K562 (cell line): ENCODE results near the gene ZNF106. TPM values are rescaled to one million over a fixed set of nuclear protein-coding genes. Genes with fewer than 3 reads are reported as not detected.

ENCODE experiments used
- ARHGAP35 ChIP-seq: fragments of 450-650 bp; IDR thresholded peaks from 2 replicates; pipeline ENCODE4 v1.6.1; 2018; ENCODE audit not compliant: partially characterized antibody
- ASH1L ChIP-seq: fragments of 450-650 bp; IDR thresholded peaks from 2 replicates; pipeline ENCODE4 v1.6.1; 2018; ENCODE audit warnings: borderline replicate concordance, mild to moderate bottlenecking, low read depth; ENCODE audit not compliant: partially characterized antibody
- BRD4 ChIP-seq: fragments of 200-600 bp; sonication (generic); IDR thresholded peaks from 2 replicates; pipeline ENCODE4 v1.6.1; 2017; ENCODE audit warnings: inconsistent platforms
- CHD1 ChIP-seq: fragments of 200-600 bp; sonication (generic); IDR thresholded peaks from one replicate; pipeline ENCODE4 v1.6.1; 2012; ENCODE audit warnings: mild to moderate bottlenecking, moderate library complexity, low read length, inconsistent platforms
- CHD4 ChIP-seq: fragments of 200-600 bp; sonication (generic); IDR thresholded peaks from 3 replicates; pipeline ENCODE4 v1.6.1; 2012; ENCODE audit warnings: low read depth, mild to moderate bottlenecking, mixed read lengths, low read length, inconsistent platforms; ENCODE audit not compliant: insufficient read depth, insufficient replicate concordance, poor library complexity, severe bottlenecking
- DDX20 ChIP-seq: fragments of 450-650 bp; IDR thresholded peaks from 2 replicates; pipeline ENCODE4 v1.6.1; 2016; ENCODE audit warnings: missing genetic modification characterization, low read depth, mild to moderate bottlenecking, missing compliant biosample characterization, moderate library complexity
- ETV1 ChIP-seq: fragments of 450-650 bp; conservative IDR thresholded peaks from 2 replicates; pipeline ENCODE4 v1.6.1; 2016; ENCODE audit warnings: missing genetic modification characterization, control low read depth, low read depth, missing compliant biosample characterization
- FOXK1 ChIP-seq: sonication (generic); formaldehyde crosslinking; IDR thresholded peaks from 2 replicates; pipeline ENCODE4 v1.8.0; 2022; ENCODE audit warnings: missing genetic modification reagents, mild to moderate bottlenecking, borderline replicate concordance
- GTF2E2 ChIP-seq: fragments of 200-800 bp; sonication (Bioruptor generic); IDR thresholded peaks from 2 replicates; pipeline ENCODE4 v1.6.1; 2016; ENCODE audit warnings: missing genetic modification characterization, missing compliant biosample characterization
- HDAC2 ChIP-seq: fragments of 450-650 bp; IDR thresholded peaks from 2 replicates; pipeline ENCODE4 v1.6.1; 2016; ENCODE audit warnings: mild to moderate bottlenecking
- HMGN3 ChIP-seq: IDR thresholded peaks from 2 replicates; pipeline ENCODE4 v1.6.1; 2011; ENCODE audit warnings: borderline replicate concordance, low read depth, mild to moderate bottlenecking, mixed read lengths, low read length; ENCODE audit not compliant: insufficient read length; ENCODE audit errors: extremely low read depth
- LCOR ChIP-seq: sonication (generic); formaldehyde crosslinking; IDR thresholded peaks from 2 replicates; pipeline ENCODE4 v1.8.0; 2022; ENCODE audit warnings: mild to moderate bottlenecking, missing genetic modification reagents
- MTA3 ChIP-seq: fragments of 450-650 bp; formaldehyde crosslinking; IDR thresholded peaks from 2 replicates; pipeline ENCODE4 v1.6.1; 2017; ENCODE audit warnings: mild to moderate bottlenecking, borderline replicate concordance
- NRF1 ChIP-seq, 2 experiments: fragments of 450-650 bp; IDR thresholded peaks in 1 of 2; conservative IDR thresholded peaks in 1 of 2; 2 replicates each; pipeline ENCODE4 v1.6.1; 2014; ENCODE audit warnings: mild to moderate bottlenecking in 2 of 2
- TCF3 ChIP-seq: sonication (generic); formaldehyde crosslinking; IDR thresholded peaks from 2 replicates; pipeline ENCODE4 v1.4.0; 2020; ENCODE audit warnings: mild to moderate bottlenecking, missing genetic modification reagents
- XRCC3 ChIP-seq: fragments of 450-650 bp; IDR thresholded peaks from 2 replicates; pipeline ENCODE4 v1.6.1; 2017; ENCODE audit warnings: mild to moderate bottlenecking, moderate library complexity
- ZNF384 ChIP-seq: IDR thresholded peaks from 2 replicates; pipeline ENCODE4 v1.6.1; 2012; ENCODE audit warnings: low read depth, low read length, improper control_type of control experiment
- ZNF764 ChIP-seq: fragments of 250-450 bp; sonication (Bioruptor Pico); IDR thresholded peaks from 2 replicates; pipeline ENCODE4 v1.4.0; 2020; ENCODE audit warnings: low read depth, mild to moderate bottlenecking, moderate library complexity
- ZSCAN32 ChIP-seq: fragments of 450-650 bp; formaldehyde crosslinking; IDR thresholded peaks from 2 replicates; pipeline ENCODE4 v1.4.0; 2020; ENCODE audit warnings: mild to moderate bottlenecking, moderate library complexity
- polyA plus RNA-seq, 8 experiments: library from polyadenylated mRNA; depleted of rRNA in 4 of 8; stranded (reverse) in 5 of 8; unstranded in 3 of 8; fragments of >200 nt; fragmentation: Nextera tagmentation in 2 of 8; fragmentation: Illumina TruSeq in 1 of 8; extraction: Ambion mirVana in 2 of 8; extraction: Trizol in 1 of 8; gene quantifications; 2 replicates each; pipeline versions ENCODE4 v1.2.1 to v1.2.3, GENCODE V29; 2011 to 2014; ENCODE audit warnings: inconsistent platforms in 1 of 8, missing spikeins in 1 of 8
- total RNA-seq, 7 experiments: library from RNA; depleted of rRNA in 6 of 7; stranded (reverse); fragments of >200 nt in 6 of 7; fragmentation: Illumina TruSeq in 2 of 7; extraction: Trizol in 2 of 7; gene quantifications; 2 replicates each; pipeline versions ENCODE4 v1.2.1 to v1.2.3, GENCODE V29; 2011 to 2021; ENCODE audit warnings: low replicate concordance in 1 of 7
- TF ChIP-seq, protein P1 (sequence below), 2 experiments: fragments of 250-450 bp in 1 of 2; fragments of 450-650 bp in 1 of 2; sonication (Bioruptor Pico) in 1 of 2; IDR thresholded peaks; 2 replicates each; pipeline versions ENCODE4 v1.6.1 to v1.8.0; 2016 to 2021; ENCODE audit warnings: mild to moderate bottlenecking in 2 of 2, moderate library complexity in 2 of 2, missing compliant biosample characterization in 1 of 2, missing genetic modification characterization in 1 of 2
- TF ChIP-seq, protein P2 (sequence below): fragments of 450-650 bp; IDR thresholded peaks from 2 replicates; pipeline ENCODE4 v1.6.1; 2016; ENCODE audit warnings: borderline replicate concordance
- TF ChIP-seq, protein P3 (sequence below): fragments of 250-450 bp; sonication (Bioruptor Pico); IDR thresholded peaks from 2 replicates; pipeline ENCODE4 v1.4.0; 2020; ENCODE audit warnings: mild to moderate bottlenecking

ZNF106 gene
- total and polyA plus RNA-seq, 9 of the 15 experiments (the other 6 are each of a cell fraction or from before 2014, with no cell fraction given) = 14.4 to 55.3 (median 33.7) TPM

DNA sequence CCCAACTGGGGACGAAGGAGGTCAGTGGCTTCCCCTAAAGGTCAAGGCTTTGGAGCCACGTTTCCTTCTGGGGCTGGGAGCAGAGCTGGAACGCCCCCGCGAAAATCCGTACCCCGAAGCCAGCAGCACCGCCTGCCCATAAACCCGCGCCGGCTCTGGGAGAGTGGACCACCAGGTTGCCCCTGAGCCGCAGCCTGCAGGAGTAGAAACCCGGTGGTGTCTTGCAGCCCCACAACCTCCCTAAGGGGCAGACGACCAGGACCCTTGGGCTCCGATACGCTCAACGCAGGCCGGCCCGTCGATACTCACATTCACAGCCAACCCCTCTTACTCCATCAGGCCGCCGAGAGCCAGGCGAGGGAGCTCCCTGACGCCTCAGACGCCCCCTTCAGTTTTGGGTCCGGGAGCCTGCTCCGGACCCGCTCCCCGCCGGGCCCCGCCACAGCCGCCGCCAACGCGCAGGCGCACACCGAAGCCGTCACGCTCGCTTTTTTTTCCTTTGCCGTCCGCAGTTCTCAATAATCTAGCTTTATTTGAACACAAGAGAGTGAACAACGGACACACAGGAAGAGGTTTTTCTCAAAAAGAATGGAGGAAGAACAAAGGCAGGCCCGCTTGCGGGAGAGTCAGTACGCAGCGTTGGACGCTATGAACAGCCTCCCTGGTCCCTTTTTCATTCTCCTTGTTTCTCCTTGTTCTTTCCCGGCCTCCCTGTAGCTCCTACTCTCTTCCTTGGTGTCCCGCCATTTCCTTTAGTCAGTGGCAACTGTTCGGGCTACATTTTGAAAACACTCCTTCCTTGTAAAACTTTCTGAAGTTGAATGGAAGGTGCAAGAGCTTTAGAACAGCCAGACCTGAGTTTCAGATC, at the start of gene ZNF106 (continued):
- no peak for TF ChIP-seq CHD4
- TF ChIP-seq ASH1L = peak; percentile 47
- TF ChIP-seq, protein P1, sequence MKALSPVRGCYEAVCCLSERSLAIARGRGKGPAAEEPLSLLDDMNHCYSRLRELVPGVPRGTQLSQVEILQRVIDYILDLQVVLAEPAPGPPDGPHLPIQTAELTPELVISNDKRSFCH (CRISPR knock-in tag; IDR thresholded peaks at IDR 0.05) = no peak
- TF ChIP-seq, protein P1 (tag; IDR thresholded peaks at IDR 0.05) = no peak
- peak; percentile 66; the same call in 1 of the 2 replicates for TF ChIP-seq BRD4
- TF ChIP-seq FOXK1 = peak; percentile 29; the same call in 1 of the 2 replicates
- TF ChIP-seq ZNF384 = peak; percentile 100
- TF ChIP-seq MTA3 = peak; percentile 69; the same call in 1 of the 2 replicates
- TF ChIP-seq ZNF764 (CRISPR knock-in tag) = peak; percentile 72; the same call in 1 of the 2 replicates
- TF ChIP-seq NRF1 (conservative IDR thresholded peaks at IDR 0.05 in 1 of 2, IDR thresholded peaks at IDR 0.05 in 1 of 2) = peak; percentile 91 to 93
- TF ChIP-seq TCF3 (CRISPR knock-in tag) = no peak
- TF ChIP-seq DDX20 = no peak
- TF ChIP-seq HMGN3 = peak; percentile 82
- TF ChIP-seq GTF2E2 (tag) = peak; percentile 70
- peak; percentile 95 for TF ChIP-seq LCOR (CRISPR knock-in tag)
- TF ChIP-seq, protein P2, sequence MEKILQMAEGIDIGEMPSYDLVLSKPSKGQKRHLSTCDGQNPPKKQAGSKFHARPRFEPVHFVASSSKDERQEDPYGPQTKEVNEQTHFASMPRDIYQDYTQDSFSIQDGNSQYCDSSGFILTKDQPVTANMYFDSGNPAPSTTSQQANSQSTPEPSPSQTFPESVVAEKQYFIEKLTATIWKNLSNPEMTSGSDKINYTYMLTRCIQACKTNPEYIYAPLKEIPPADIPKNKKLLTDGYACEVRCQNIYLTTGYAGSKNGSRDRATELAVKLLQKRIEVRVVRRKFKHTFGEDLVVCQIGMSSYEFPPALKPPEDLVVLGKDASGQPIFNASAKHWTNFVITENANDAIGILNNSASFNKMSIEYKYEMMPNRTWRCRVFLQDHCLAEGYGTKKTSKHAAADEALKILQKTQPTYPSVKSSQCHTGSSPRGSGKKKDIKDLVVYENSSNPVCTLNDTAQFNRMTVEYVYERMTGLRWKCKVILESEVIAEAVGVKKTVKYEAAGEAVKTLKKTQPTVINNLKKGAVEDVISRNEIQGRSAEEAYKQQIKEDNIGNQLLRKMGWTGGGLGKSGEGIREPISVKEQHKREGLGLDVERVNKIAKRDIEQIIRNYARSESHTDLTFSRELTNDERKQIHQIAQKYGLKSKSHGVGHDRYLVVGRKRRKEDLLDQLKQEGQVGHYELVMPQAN = peak; percentile 37; the same call in 1 of the 2 replicates
- peak; percentile 75 for TF ChIP-seq ETV1 (tag)
- no peak for TF ChIP-seq ZSCAN32 (CRISPR knock-in tag)
- TF ChIP-seq, protein P3, sequence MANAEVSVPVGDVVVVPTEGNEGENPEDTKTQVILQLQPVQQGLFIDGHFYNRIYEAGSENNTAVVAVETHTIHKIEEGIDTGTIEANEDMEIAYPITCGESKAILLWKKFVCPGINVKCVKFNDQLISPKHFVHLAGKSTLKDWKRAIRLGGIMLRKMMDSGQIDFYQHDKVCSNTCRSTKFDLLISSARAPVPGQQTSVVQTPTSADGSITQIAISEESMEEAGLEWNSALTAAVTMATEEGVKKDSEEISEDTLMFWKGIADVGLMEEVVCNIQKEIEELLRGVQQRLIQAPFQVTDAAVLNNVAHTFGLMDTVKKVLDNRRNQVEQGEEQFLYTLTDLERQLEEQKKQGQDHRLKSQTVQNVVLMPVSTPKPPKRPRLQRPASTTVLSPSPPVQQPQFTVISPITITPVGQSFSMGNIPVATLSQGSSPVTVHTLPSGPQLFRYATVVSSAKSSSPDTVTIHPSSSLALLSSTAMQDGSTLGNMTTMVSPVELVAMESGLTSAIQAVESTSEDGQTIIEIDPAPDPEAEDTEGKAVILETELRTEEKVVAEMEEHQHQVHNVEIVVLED (CRISPR knock-in tag) = peak; percentile 80
- peak; percentile 53; the same call in 1 of the 2 replicates for TF ChIP-seq HDAC2
- TF ChIP-seq CHD1 = no peak
- peak; percentile 41 for TF ChIP-seq ARHGAP35
- no peak for TF ChIP-seq XRCC3
